Neural progenitor cell (in vitro differentiated cells): ENCODE measurements around the gene OXSR1.

Experiments
- CTCF ChIP-seq: fragments of 200-600 bp; sonication (generic); IDR thresholded peaks from 2 replicates; pipeline ENCODE4 v1.5.1; 2017; ENCODE audit warnings: antibody characterized with exemption, mild to moderate bottlenecking
- EZH2 ChIP-seq: fragments of 200-600 bp; sonication (generic); IDR thresholded peaks from 2 replicates; pipeline ENCODE4 v1.6.1; 2017; ENCODE audit warnings: antibody characterized with exemption, mild to moderate bottlenecking, moderate library complexity

DNA sequence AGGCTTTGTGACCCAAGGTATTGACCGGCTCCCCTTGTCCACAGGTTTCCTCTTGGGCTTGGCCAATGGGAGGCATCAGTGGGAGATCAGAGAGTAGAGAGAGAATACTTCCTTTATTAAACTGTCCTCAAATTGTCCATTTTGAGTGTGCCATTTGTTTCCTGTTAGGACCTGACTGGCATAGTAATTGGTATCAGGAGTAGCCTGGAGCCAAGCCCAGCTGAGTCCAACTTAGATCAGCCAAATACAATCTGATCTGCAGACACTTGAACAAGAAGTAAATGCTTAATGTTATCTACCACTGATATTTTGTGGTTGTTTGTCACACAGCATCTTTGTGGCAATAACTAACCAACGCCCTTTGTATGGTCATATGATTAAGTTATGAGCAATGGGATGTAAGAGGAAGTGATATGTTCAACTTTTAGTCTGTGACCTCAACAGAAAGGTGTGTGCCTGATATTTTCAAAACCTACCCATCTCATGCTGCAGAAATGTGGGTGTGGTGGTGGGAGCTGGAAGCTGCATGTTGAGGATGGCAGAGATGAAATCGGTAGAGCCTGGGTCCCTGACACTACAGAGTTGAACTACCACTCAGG lies 13.6 kb upstream of the OXSR1 start:
- TF ChIP-seq CTCF (no peak), EZH2 (no peak)
